ENCODE results near the gene BTF3L4. TPM values are rescaled to one million over a fixed set of nuclear protein-coding genes. Genes with fewer than 3 reads are reported as not detected.

BTF3L4 gene
- total RNA-seq, 1 experiment from 2014 or later = 89.4 TPM

GRCh38 chr1:52102336-52103013 is 46.4 kb downstream of the BTF3L4 start (continued):
- TF ChIP-seq PREB (CRISPR knock-in tag; IDR thresholded peaks at IDR 0.05; ENCODE audit: borderline replicate concordance) (no peak), ZNF232 (CRISPR knock-in tag; IDR thresholded peaks at IDR 0.05) (no peak), FOXP4 (CRISPR knock-in tag; IDR thresholded peaks at IDR 0.05) (no peak)

- Mint-ChIP-seq H3K27me3 (ENCODE audit: low read depth) (no peaks in the 10 kb centered on the region; the same call in 1 of the 2 replicates), H3K36me3 (no peaks in the 10 kb centered on the region), H3K9me3 (no peaks in the 10 kb centered on the region), H3K4me1 (no peaks in the 10 kb centered on the region), H3K27ac (no peak overlapping the region), H3K4me3 (no peak overlapping the region)
- no peak for ATAC-seq
- POLR2A ChIA-PET = no interaction called here
- DNase-seq (ENCODE audit: low spot score) = no peak
- no peak for TF ChIP-seq E2F1 (CRISPR knock-in tag; IDR thresholded peaks at IDR 0.05)
- TF ChIP-seq CDX4 (CRISPR knock-in tag; IDR thresholded peaks at IDR 0.05; ENCODE audit: borderline replicate concordance) = no peak
- no peak for TF ChIP-seq FOXP1 (CRISPR knock-in tag; IDR thresholded peaks at IDR 0.05; ENCODE audit: borderline replicate concordance)
- TF ChIP-seq MLX (CRISPR knock-in tag; IDR thresholded peaks at IDR 0.05) = no peak
- no peak for TF ChIP-seq JAZF1 (CRISPR knock-in tag; IDR thresholded peaks at IDR 0.05)
- no peak for TF ChIP-seq ATF2 (CRISPR knock-in tag; IDR thresholded peaks at IDR 0.05; ENCODE audit: borderline replicate concordance, low read depth)
- no peak for TF ChIP-seq TEAD1 (CRISPR knock-in tag; IDR thresholded peaks at IDR 0.05)
- TF ChIP-seq CBFB (CRISPR knock-in tag; IDR thresholded peaks at IDR 0.05; ENCODE audit: low read depth) = no peak
- no peak for TF ChIP-seq E2F5 (CRISPR knock-in tag; IDR thresholded peaks at IDR 0.05)
- TF ChIP-seq AFF4 (CRISPR knock-in tag; IDR thresholded peaks at IDR 0.05; ENCODE audit: borderline replicate concordance) = no peak
- TF ChIP-seq HMGA2 (CRISPR knock-in tag; IDR thresholded peaks at IDR 0.05) = no peak
- no peak for TF ChIP-seq RELA (CRISPR knock-in tag; IDR thresholded peaks at IDR 0.05; ENCODE audit: borderline replicate concordance)
- no peak for TF ChIP-seq ZBTB43 (CRISPR knock-in tag; IDR thresholded peaks at IDR 0.05)
- CTCF ChIA-PET = interaction anchor here (0.9 kb wide), 1 partner anchor 237 kb away, joined by 3 read pairs; no protein-coding TSS in a partner anchor
These were observed 55.4 kb downstream of the BTF3L4 start for GRCh38 chr1:52111492-52111891.
